ENCODE results near the gene PEBP1. TPM values are rescaled to one million over a fixed set of nuclear protein-coding genes. Genes with fewer than 3 reads are reported as not detected.
A peak's percentile ranks its signal among the peaks of the same experiment; 100 is the strongest.

Gene PEBP1
- total RNA-seq, 6 experiments from 2014 or later, result 511 to 916 (median 654) TPM

GRCh38 chr12:118145113-118145797 is 9.3 kb downstream of the PEBP1 start:
- no peak for ATAC-seq
- 86% methylated on average over 4 of the region's 7 CpGs for WGBS (ENCODE audit: insufficient coverage, low coverage, low lambda C conversion rate, missing lambda C conversion rate)
- peaks cover 0 to 75% (median 35%) of the 10 kb centered on the region in 4 donors for H3K36me3 ChIP-seq
- no peak for TF ChIP-seq POLR2A (IDR thresholded peaks at IDR 0.05)
- TF ChIP-seq CTCF (IDR thresholded peaks at IDR 0.05), result no peak
- no peaks in the 10 kb centered on the region for H3K9me3 ChIP-seq
- no peaks in the 10 kb centered on the region for H3K27me3 ChIP-seq
- H3K27ac ChIP-seq, result no peak overlapping the region
- intact Hi-C loops (cut with DNase I), result no loop called here
- peaks cover 0 to 21% (median 9%) of the 10 kb centered on the region in 4 donors for H3K4me1 ChIP-seq
- DNase-seq, result no peak
- no peak overlapping the region for H3K4me3 ChIP-seq

- TF ChIP-seq POLR2A (IDR thresholded peaks at IDR 0.05) (no peak), CTCF (IDR thresholded peaks at IDR 0.05) (no peak)
- H3K27ac ChIP-seq, result no peak overlapping the region
- H3K4me1 ChIP-seq, result peaks cover 0 to 21% (median 7%) of the 10 kb centered on the region in 4 donors
- DNase-seq (no peak), ATAC-seq (no peak)
- WGBS (ENCODE audit: insufficient coverage, low coverage, low lambda C conversion rate, missing lambda C conversion rate), result 84% methylated on average over 9 of the region's 9 CpGs
- no peaks in the 10 kb centered on the region for H3K27me3 ChIP-seq
- intact Hi-C loops (cut with DNase I), result no loop called here
- H3K36me3 ChIP-seq, result peaks cover 0 to 75% (median 31%) of the 10 kb centered on the region in 4 donors
- H3K9me3 ChIP-seq, result no peaks in the 10 kb centered on the region
- H3K4me3 ChIP-seq, result no peak overlapping the region
Observed at GRCh38 chr12:118145798-118146156, 9.9 kb downstream of the PEBP1 start.

GRCh38 chr12:118148287-118148686 is 12.4 kb downstream of the PEBP1 start:
- H3K27me3 ChIP-seq, result no peaks in the 10 kb centered on the region
- intact Hi-C loops (cut with DNase I), result no loop called here
- peaks cover 0 to 61% (median 27%) of the 10 kb centered on the region in 4 donors for H3K36me3 ChIP-seq
- DNase-seq (no peak), ATAC-seq (no peak)
- WGBS (ENCODE audit: insufficient coverage, low coverage, low lambda C conversion rate, missing lambda C conversion rate), result 88% methylated on average over 5 of the region's 5 CpGs
- H3K4me3 ChIP-seq, result no peak overlapping the region
- H3K4me1 ChIP-seq, result peaks cover 0 to 5% (median 0%) of the 10 kb centered on the region in 4 donors
- TF ChIP-seq POLR2A (IDR thresholded peaks at IDR 0.05), result no peak
- TF ChIP-seq CTCF (IDR thresholded peaks at IDR 0.05), result no peak
- no peak overlapping the region for H3K27ac ChIP-seq
- H3K9me3 ChIP-seq, result no peaks in the 10 kb centered on the region

GRCh38 chr12:118150625-118151024 is 14.7 kb downstream of the PEBP1 start:
- 24% methylated on average over 7 of the region's 7 CpGs for WGBS (ENCODE audit: insufficient coverage, low coverage, low lambda C conversion rate, missing lambda C conversion rate)

More at GRCh38 chr12:118150625-118151024, 14.7 kb downstream of the PEBP1 start:
- ATAC-seq, result peak in 3 of 4 donors; percentile 57 to 78 (median 68)
- Histone ChIP-seq H3K4me3 (no peak overlapping the region), H3K4me1 (no peaks in the 10 kb centered on the region), H3K36me3 (peaks cover 0 to 38% (median 18%) of the 10 kb centered on the region in 4 donors), H3K27ac (no peak overlapping the region), H3K27me3 (no peaks in the 10 kb centered on the region), H3K9me3 (no peaks in the 10 kb centered on the region)
- intact Hi-C loops (cut with DNase I), result no loop called here
- no peak for DNase-seq
- TF ChIP-seq POLR2A (IDR thresholded peaks at IDR 0.05) (no peak), CTCF (IDR thresholded peaks at IDR 0.05) (no peak)

Measured in right lobe of liver (tissue), 6 donors.